GM12878 (cell line): Measurements from ENCODE around the gene C2orf92. TPM values are rescaled to one million over a fixed set of nuclear protein-coding genes. Genes with fewer than 3 reads are reported as not detected.

Experiments used
- ATAC-seq: fragments of 200-7000 bp; cut with Tn5 transposase; 3 replicates; pipeline ENCODE4 v1.9.1; 2020; ENCODE audit warnings: mild to moderate bottlenecking, moderate library complexity
- BruUV-seq: library from RNA; stranded (reverse); fragments of 400-500 nt; replicated peaks from 2 replicates; lab custom pipeline; 2021; lab: Mats Ljungman, UMichigan
- CTCF ChIA-PET: fragments of 300-600 bp; sonication (Branson Sonifier 250); formaldehyde crosslinking; extraction: SDS; loops from one replicate; lab custom pipeline; 2021; ENCODE audit warnings: inconsistent platforms; lab: Yijun Ruan, JAX
- POLR2A ChIA-PET: fragments of 350-600 bp; formaldehyde crosslinking; extraction: SDS; loops from one replicate; lab custom pipeline; 2021; ENCODE audit warnings: inconsistent platforms; lab: Charles Lee
- RAD21 ChIA-PET: fragments of 300-600 bp; sonication (Branson Sonifier 250); formaldehyde crosslinking; loops from one replicate; lab custom pipeline; 2023; ENCODE audit warnings: antibody characterized with exemption; ENCODE audit not compliant: unreplicated experiment; lab: Charles Lee
- SMC1A ChIA-PET: fragments of 300-600 bp; sonication (Branson Sonifier 250); formaldehyde crosslinking; loops from one replicate; lab custom pipeline; 2023; ENCODE audit not compliant: unreplicated experiment, uncharacterized antibody; lab: Charles Lee
- DNase-seq: peaks from one replicate; pipeline ENCODE4 v3.0.0-alpha.2; 2011; ENCODE audit warnings: low read depth, low spot score
- FAIRE-seq: peaks from 3 replicates; lab custom pipeline; 2011; peaks lifted over from hg19 to GRCh38; lab: Jason Lieb, UNC
- H2AFZ ChIP-seq: 2 replicates; pipeline ENCODE4 v1.6.0; 2011; ENCODE audit warnings: low read depth, low read length, control low read depth; ENCODE audit not compliant: control insufficient read depth
- H3K27ac ChIP-seq: 2 replicates; pipeline ENCODE4 v1.5.1; 2011; ENCODE audit warnings: control low read depth; ENCODE audit not compliant: control insufficient read depth, insufficient read depth
- H3K27me3 ChIP-seq, 2 experiments: replicated peaks in 1 of 2; 2 replicates each; pipeline versions ENCODE4 v1.6.0 to v1.6.1; 2011; ENCODE audit warnings: low read length in 1 of 2; ENCODE audit not compliant: control insufficient read depth in 2 of 2, insufficient read depth in 2 of 2
- H3K36me3 ChIP-seq, 2 experiments: 2 replicates each; pipeline ENCODE4 v1.5.1; 2011; ENCODE audit warnings: low read length in 1 of 2; ENCODE audit not compliant: control insufficient read depth in 2 of 2, insufficient read depth in 2 of 2
- H3K4me1 ChIP-seq: 2 replicates; pipeline ENCODE4 v1.6.1; 2011; ENCODE audit warnings: mild to moderate bottlenecking, low read length, moderate library complexity, mixed read lengths; ENCODE audit not compliant: control insufficient read depth, insufficient read depth
- H3K4me2 ChIP-seq: 2 replicates; pipeline ENCODE4 v1.6.0; 2011; ENCODE audit warnings: control low read depth; ENCODE audit not compliant: control insufficient read depth, insufficient read depth
- H3K4me3 ChIP-seq: fragments of 200-600 bp; sonication (generic); 2 replicates; pipeline ENCODE4 v1.5.1; 2016
- H3K79me2 ChIP-seq: 2 replicates; pipeline ENCODE4 v1.6.0; 2011; ENCODE audit warnings: low read length; ENCODE audit not compliant: control insufficient read depth, insufficient read depth
- H3K9ac ChIP-seq: 2 replicates; pipeline ENCODE4 v1.8.0; 2011; ENCODE audit warnings: low read length, control low read depth, mixed read lengths; ENCODE audit not compliant: control insufficient read depth, insufficient read depth
- H3K9me3 ChIP-seq: replicated peaks from 3 replicates; pipeline ENCODE4 v1.5.1; 2011; ENCODE audit warnings: mild to moderate bottlenecking, low read length; ENCODE audit not compliant: control insufficient read depth, insufficient read depth
- H4K20me1 ChIP-seq: 2 replicates; pipeline ENCODE4 v1.6.0; 2011; ENCODE audit not compliant: control insufficient read depth, insufficient read depth
- BACH1 ChIP-seq: fragments of 450-650 bp; IDR thresholded peaks from 2 replicates; pipeline ENCODE4 v1.6.1; 2017; ENCODE audit warnings: mild to moderate bottlenecking, borderline replicate concordance
- BHLHE40 ChIP-seq, 2 experiments: fragments of 450-650 bp in 1 of 2; IDR thresholded peaks; 2 replicates each; pipeline ENCODE4 v1.6.1; 2011 to 2017; ENCODE audit warnings: low read depth in 2 of 2, borderline replicate concordance in 1 of 2, improper control_type of control experiment in 1 of 2, low read length in 1 of 2, mild to moderate bottlenecking in 1 of 2
- CBX5 ChIP-seq: sonication (generic); IDR thresholded peaks from 2 replicates; pipeline ENCODE4 v1.6.1; 2016; ENCODE audit warnings: low read depth, moderate library complexity, mild to moderate bottlenecking, inconsistent platforms
- EZH2 ChIP-seq: IDR thresholded peaks from 2 replicates; pipeline ENCODE4 v1.6.1; 2012; ENCODE audit warnings: low read depth, mild to moderate bottlenecking, control low read depth, inconsistent platforms, low read length, borderline replicate concordance; ENCODE audit not compliant: control insufficient read depth
- FOS ChIP-seq: IDR thresholded peaks from 3 replicates; pipeline ENCODE4 v1.6.1; 2011; ENCODE audit warnings: borderline replicate concordance; ENCODE audit not compliant: insufficient read length; ENCODE audit errors: extremely low read depth
- GATAD2B ChIP-seq: fragments of 450-650 bp; conservative IDR thresholded peaks from 2 replicates; pipeline ENCODE4 v1.6.1; 2017; ENCODE audit warnings: low read depth, mild to moderate bottlenecking, moderate library complexity
- LARP7 ChIP-seq: fragments of 450-650 bp; IDR thresholded peaks from 2 replicates; pipeline ENCODE4 v1.6.1; 2017; ENCODE audit warnings: mild to moderate bottlenecking
- MEF2B ChIP-seq: fragments of 450-650 bp; IDR thresholded peaks from 2 replicates; pipeline ENCODE4 v1.6.1; 2018; ENCODE audit warnings: mild to moderate bottlenecking, moderate library complexity; ENCODE audit not compliant: partially characterized antibody, poor library complexity, severe bottlenecking
- POLR2A ChIP-seq: IDR thresholded peaks from 2 replicates; pipeline ENCODE4 v1.6.1; 2011; ENCODE audit warnings: low read depth, mild to moderate bottlenecking, low read length
- POLR2AphosphoS5 ChIP-seq: IDR thresholded peaks from 2 replicates; pipeline ENCODE4 v1.6.1; 2011; ENCODE audit warnings: mild to moderate bottlenecking, low read length, inconsistent platforms
- POU2F2 ChIP-seq: IDR thresholded peaks from 3 replicates; pipeline ENCODE4 v1.6.1; 2011; ENCODE audit warnings: low read depth, mild to moderate bottlenecking, low read length, borderline replicate concordance
- SMC3 ChIP-seq: IDR thresholded peaks from 2 replicates; pipeline ENCODE4 v1.6.1; 2011; ENCODE audit warnings: low read length, improper control_type of control experiment, borderline replicate concordance
- SP1 ChIP-seq: IDR thresholded peaks from one replicate; pipeline ENCODE4 v1.6.1; 2011; ENCODE audit warnings: low read depth, low read length
- SREBF1 ChIP-seq: IDR thresholded peaks from 2 replicates; pipeline ENCODE4 v1.6.1; 2012; ENCODE audit warnings: mild to moderate bottlenecking, low read length
- STAT3 ChIP-seq: IDR thresholded peaks from 2 replicates; pipeline ENCODE4 v1.6.1; 2011; ENCODE audit warnings: low read depth, low read length, improper control_type of control experiment
- TARDBP ChIP-seq: IDR thresholded peaks from 2 replicates; pipeline ENCODE4 v1.6.1; 2016; ENCODE audit warnings: borderline replicate concordance
- TCF12 ChIP-seq: IDR thresholded peaks from 2 replicates; pipeline ENCODE4 v1.6.1; 2011; ENCODE audit warnings: low read depth, mild to moderate bottlenecking, low read length
- TCF3 ChIP-seq: IDR thresholded peaks from 2 replicates; pipeline ENCODE4 v1.6.1; 2012; ENCODE audit warnings: low read depth, mild to moderate bottlenecking, low read length, borderline replicate concordance; ENCODE audit not compliant: insufficient read depth
- YY1 ChIP-seq: IDR thresholded peaks from 2 replicates; pipeline ENCODE4 v1.6.1; 2011; ENCODE audit warnings: low read depth, mild to moderate bottlenecking, low read length
- ZNF217 ChIP-seq: fragments of 450-650 bp; IDR thresholded peaks from 2 replicates; pipeline ENCODE4 v1.6.1; 2017; ENCODE audit warnings: antibody characterized with exemption, mild to moderate bottlenecking
- ZNF274 ChIP-seq: IDR thresholded peaks from one replicate; pipeline ENCODE4 v1.8.0; 2011; ENCODE audit not compliant: insufficient read length, insufficient read depth
- ZNF384 ChIP-seq: IDR thresholded peaks from 2 replicates; pipeline ENCODE4 v1.6.1; 2012; ENCODE audit warnings: low read depth, mild to moderate bottlenecking, low read length, improper control_type of control experiment, borderline replicate concordance
- ZNF622 ChIP-seq: fragments of 450-650 bp; IDR thresholded peaks from 2 replicates; pipeline ENCODE4 v1.6.1; 2017; ENCODE audit warnings: mild to moderate bottlenecking, inconsistent platforms
- WGBS: methylation state at CpG from one replicate; pipeline ENCODE4 v1.1.6; 2016; ENCODE audit warnings: low lambda C conversion rate; ENCODE audit not compliant: insufficient replicate concordance, insufficient coverage; ENCODE audit errors: missing lambda C conversion rate; 5-methylcytosine and 5-hydroxymethylcytosine counted together
- in situ Hi-C: fragments of 300-500 bp; cut with MboI; formaldehyde crosslinking; loops from 9 replicates; pipeline ENCODE4 v1.14.3; 2018; ENCODE audit warnings: mixed read lengths
- intact Hi-C: fragments of 100-400 bp; cut with micrococcal nuclease; formaldehyde crosslinking; loops from one replicate; pipeline ENCODE4 v1.14.2; 2022; ENCODE audit not compliant: unreplicated experiment
- polyA plus RNA-seq, 11 experiments: library from polyadenylated mRNA; depleted of rRNA in 4 of 11; unstranded in 6 of 11; stranded (reverse) in 5 of 11; fragments of >200 nt; fragmentation: Nextera tagmentation in 4 of 11; fragmentation: Illumina TruSeq in 1 of 11; extraction: Ambion mirVana in 4 of 11; extraction: Trizol in 1 of 11; gene quantifications; 1 replicate in 1 of 11; 2 replicates in 10 of 11; pipeline versions ENCODE4 v1.2.1 to v1.2.3, GENCODE V29; 2011 to 2016; ENCODE audit warnings: inconsistent platforms in 2 of 11, missing spikeins in 2 of 11, low read depth in 1 of 11
- total RNA-seq, 4 experiments: library from RNA; depleted of rRNA in 3 of 4; stranded (reverse); fragments of >200 nt in 3 of 4; fragmentation: Illumina TruSeq in 1 of 4; extraction: Trizol in 1 of 4; gene quantifications; 2 replicates each; pipeline versions ENCODE4 v1.2.1 to v1.2.3, GENCODE V29; 2013 to 2021
- TF ChIP-seq, protein P1 (sequence below): IDR thresholded peaks from 2 replicates; pipeline ENCODE4 v1.6.1; 2012; ENCODE audit warnings: low read depth, low read length, improper control_type of control experiment
- TF ChIP-seq, protein P2 (sequence below): fragments of 450-650 bp; IDR thresholded peaks from 2 replicates; pipeline ENCODE4 v1.6.1; 2016; ENCODE audit warnings: mild to moderate bottlenecking

The C2orf92 gene
- total and polyA plus RNA-seq, 10 of the 15 experiments (the other 5 are each of a cell fraction or from before 2014, with no cell fraction given) = 0.40 to 10.1 (median 3.7) TPM

GRCh38 chr2:97663626-97663961 is 5.9 kb upstream of the C2orf92 start:
- FAIRE-seq = no peak
- SMC1A ChIA-PET = interaction anchor here (1.3 to 5.6 kb wide), 8 partner anchors 10 to 73 kb away, joined by 7 to 81 read pairs (median 16); partner anchors contain the start of genes ANKRD36B and COX5B
- TF ChIP-seq POLR2A (peak; percentile 75; the same call in 1 of the 2 replicates), BHLHE40 (IDR thresholded peaks at IDR 0.05; ENCODE audit: borderline replicate concordance in 1 of 2, low read depth in 2 of 2, low read length in 1 of 2) (peak in 1 of 2 experiments; percentile 60; a peak in 1 of 4 replicates), SREBF1 (no peak), LARP7 (no peak; the same call in none of the 2 replicates), BACH1 (no peak), ZNF217 (0 out of 2 replicates have a peak, but pooled peaks have one; percentile 32), TARDBP (no peak), ZNF622 (no peak), SMC3 (no peak), TCF3 (no peak), STAT3 (no peak), FOS (no peak), MEF2B (no peak), POLR2AphosphoS5 (0 out of 2 replicates have a peak, but pooled peaks have one; percentile 12), CBX5 (no peak), POU2F2 (peak; percentile 27; the same call in 2 of the 3 replicates), ZNF384 (no peak), GATAD2B (peak; percentile 74), TCF12 (no peak), EZH2 (no peak), ZNF274 (no peak), SP1 (no peak), YY1 (0 out of 2 replicates have a peak, but pooled peaks have one; percentile 27)
- TF ChIP-seq, protein P1, sequence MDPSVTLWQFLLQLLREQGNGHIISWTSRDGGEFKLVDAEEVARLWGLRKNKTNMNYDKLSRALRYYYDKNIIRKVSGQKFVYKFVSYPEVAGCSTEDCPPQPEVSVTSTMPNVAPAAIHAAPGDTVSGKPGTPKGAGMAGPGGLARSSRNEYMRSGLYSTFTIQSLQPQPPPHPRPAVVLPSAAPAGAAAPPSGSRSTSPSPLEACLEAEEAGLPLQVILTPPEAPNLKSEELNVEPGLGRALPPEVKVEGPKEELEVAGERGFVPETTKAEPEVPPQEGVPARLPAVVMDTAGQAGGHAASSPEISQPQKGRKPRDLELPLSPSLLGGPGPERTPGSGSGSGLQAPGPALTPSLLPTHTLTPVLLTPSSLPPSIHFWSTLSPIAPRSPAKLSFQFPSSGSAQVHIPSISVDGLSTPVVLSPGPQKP = no peak
- TF ChIP-seq, protein P2, sequence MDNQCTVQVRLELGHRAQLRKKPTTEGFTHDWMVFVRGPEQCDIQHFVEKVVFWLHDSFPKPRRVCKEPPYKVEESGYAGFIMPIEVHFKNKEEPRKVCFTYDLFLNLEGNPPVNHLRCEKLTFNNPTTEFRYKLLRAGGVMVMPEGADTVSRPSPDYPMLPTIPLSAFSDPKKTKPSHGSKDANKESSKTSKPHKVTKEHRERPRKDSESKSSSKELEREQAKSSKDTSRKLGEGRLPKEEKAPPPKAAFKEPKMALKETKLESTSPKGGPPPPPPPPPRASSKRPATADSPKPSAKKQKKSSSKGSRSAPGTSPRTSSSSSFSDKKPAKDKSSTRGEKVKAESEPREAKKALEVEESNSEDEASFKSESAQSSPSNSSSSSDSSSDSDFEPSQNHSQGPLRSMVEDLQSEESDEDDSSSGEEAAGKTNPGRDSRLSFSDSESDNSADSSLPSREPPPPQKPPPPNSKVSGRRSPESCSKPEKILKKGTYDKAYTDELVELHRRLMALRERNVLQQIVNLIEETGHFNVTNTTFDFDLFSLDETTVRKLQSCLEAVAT = no peak

More at GRCh38 chr2:97663626-97663961, 5.9 kb upstream of the C2orf92 start:
- peaks cover 0 to 3% of the 10 kb centered on the region in 2 experiments; a peak in 1 of 4 replicates for H3K36me3 ChIP-seq
- no peak for ATAC-seq
- H3K4me1 ChIP-seq = no peaks in the 10 kb centered on the region; the same call in 1 of the 2 replicates
- in situ Hi-C loops = loop anchor here (10.0 kb wide), 1 partner anchor 1599 kb away; no protein-coding TSS in a partner anchor
- H4K20me1 ChIP-seq = peaks cover 2% of the 10 kb centered on the region; the same call in 1 of the 2 replicates
- BruUV-seq = no TSS peak
- peak overlapping the region; percentile 96 for H3K27ac ChIP-seq
- H3K9me3 ChIP-seq = no peaks in the 10 kb centered on the region
- H3K4me2 ChIP-seq = peak overlapping the region; percentile 90; the same call in 1 of the 2 replicates
- peaks cover 32% of the 10 kb centered on the region for H3K79me2 ChIP-seq
- ChIA-PET RAD21 (interaction anchor here (0.7 to 5.9 kb wide), 11 partner anchors 10 to 1598 kb away, joined by 3 to 76 read pairs (median 7); partner anchors contain the start of genes ANKRD36B and COX5B), CTCF (interaction anchor here (0.5 to 6.0 kb wide), 10 partner anchors 9 to 73 kb away, joined by 3 to 114 read pairs (median 12); partner anchors contain the start of gene COX5B), POLR2A (interaction anchor here (0.8 to 7.5 kb wide), 10 partner anchors 9 to 804 kb away, joined by 3 to 132 read pairs (median 6); partner anchors contain the start of gene COX5B)
- H3K4me3 ChIP-seq = peak overlapping the region; percentile 98
- DNase-seq = no peak
- H3K9ac ChIP-seq = peak overlapping the region; percentile 96
- H2AFZ ChIP-seq = peak overlapping the region; percentile 70
- intact Hi-C loops = loop anchor here (2.0 kb wide), 2 partner anchors 17 to 73 kb away; partner anchors contain the start of gene COX5B
- no peaks in the 10 kb centered on the region for H3K27me3 ChIP-seq
- 2% methylated on average over 20 of the region's 46 CpGs for WGBS
